Left lobe of liver (tissue), 2 donors: Measurements from ENCODE around the gene ARMC10. TPM values are rescaled to one million over a fixed set of nuclear protein-coding genes. Genes with fewer than 3 reads are reported as not detected.
"Not testable (repeated sequence)": the region's sequence is repeated elsewhere in the genome, so short reads cannot be mapped to it uniquely, and the experiment has no call there.

Source experiments
- ATAC-seq: fragments of 200-7000 bp; cut with Tn5 transposase; one replicate; pipeline ENCODE4 v1.9.1; 2020; ENCODE audit warnings: mild to moderate bottlenecking, moderate library complexity
- DNase-seq: peaks from one replicate; pipeline ENCODE4 v3.0.0-alpha.2; 2020; ENCODE audit warnings: low spot score
- total RNA-seq: library from RNA; stranded (reverse); gene quantifications from one replicate; pipeline ENCODE4 v1.2.1, GENCODE V29; 2021
- donor health status: DM: no; HTN: no; CAD: no; lungs with moderate emphysema.
- donor health status: DM: no; HTN: yes; CAD: no.

ARMC10 gene
- total RNA-seq: 15.8 TPM

DNA sequence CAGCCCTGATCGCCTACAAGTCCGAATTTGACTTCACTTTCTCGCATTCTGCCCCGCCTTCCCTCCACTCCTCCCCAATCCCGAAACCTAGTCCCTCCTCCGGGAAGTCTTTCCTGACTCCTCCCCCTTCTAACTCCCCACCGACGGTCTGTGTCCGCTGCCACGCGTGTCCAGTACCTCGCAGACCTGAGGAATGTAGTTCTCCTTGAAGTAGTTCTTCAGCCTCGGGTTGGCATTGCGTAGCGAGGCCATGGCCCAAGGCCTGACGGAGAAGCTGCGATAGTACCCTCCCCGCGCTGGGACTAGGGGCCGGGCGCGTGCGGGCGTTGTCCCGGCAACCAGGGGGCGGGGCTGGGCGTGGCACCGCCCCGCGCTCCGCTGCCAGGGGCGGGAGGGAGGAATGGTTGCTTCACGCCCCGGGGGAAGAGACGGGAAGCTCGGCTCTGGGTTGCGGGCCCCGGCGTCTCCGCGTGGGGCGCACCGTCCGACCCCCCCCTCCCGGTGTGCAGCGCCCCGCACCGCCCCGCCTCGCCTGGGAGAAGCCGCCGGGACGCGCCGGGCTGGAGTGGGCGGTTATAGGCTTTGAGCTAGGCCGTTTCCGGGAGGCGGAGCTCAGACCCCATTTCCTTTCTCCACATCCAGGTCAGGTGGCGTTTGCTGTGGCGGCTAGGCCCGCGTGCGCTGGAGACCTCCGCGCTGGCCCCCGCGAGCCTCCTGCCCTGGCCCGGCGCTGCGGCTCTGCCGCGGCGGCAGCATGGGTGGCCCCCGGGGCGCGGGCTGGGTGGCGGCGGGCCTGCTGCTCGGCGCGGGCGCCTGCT lies at the start of gene ARMC10, which contains the start of gene FBXL13:
ARMC10 (plus strand) TSS at position 622 of the 818 bp plus-strand sequence; CDS start at position 755, 133 bp downstream.
FBXL13 (minus strand) TSS at position 278 of the 818 bp plus-strand sequence.
- ATAC-seq (peak; percentile 94), DNase-seq (peak; percentile 94)

DNA sequence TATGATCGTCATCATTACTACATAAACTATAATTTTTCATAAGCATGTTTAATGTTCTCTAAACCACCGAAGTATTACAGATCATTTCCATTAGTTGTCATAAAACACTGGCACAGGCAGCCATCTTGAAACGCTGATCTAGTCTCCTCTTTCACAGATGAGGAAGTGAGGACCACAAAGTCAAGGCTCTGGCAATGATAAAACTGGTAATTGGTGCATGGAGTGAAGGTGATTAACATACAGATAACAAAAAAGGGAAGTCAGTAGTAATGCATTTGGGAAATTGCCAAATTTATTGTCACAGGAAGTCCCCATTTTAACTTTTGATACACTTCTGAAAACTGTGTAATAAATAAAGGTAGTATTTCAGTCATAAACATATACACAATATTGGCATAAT lies 49.6 kb upstream of the ARMC10 start:
- no peak for DNase-seq

DNA sequence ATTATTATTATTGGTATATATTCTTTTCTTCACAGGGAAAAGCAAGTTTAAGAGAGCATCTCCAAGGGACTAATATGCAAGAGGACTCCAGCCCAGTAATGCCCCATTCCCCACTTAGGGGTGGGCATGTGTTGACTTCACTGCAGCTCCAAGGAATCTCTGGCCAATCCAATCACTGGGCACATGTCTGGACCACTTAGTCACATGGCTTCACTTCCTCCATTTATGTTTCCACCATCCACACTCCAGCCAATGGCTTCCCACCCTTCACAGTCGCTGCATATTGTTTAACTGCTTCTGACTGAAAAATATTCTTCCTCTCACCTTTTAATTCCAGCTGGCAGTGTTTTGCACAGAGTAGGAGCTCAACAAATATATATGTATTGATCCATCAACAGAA lies 43.9 kb upstream of the ARMC10 start:
- no peak for ATAC-seq
- no peak for DNase-seq

More for the DNA sequence above, 49.6 kb upstream of the ARMC10 start:
- no peak for ATAC-seq

DNA sequence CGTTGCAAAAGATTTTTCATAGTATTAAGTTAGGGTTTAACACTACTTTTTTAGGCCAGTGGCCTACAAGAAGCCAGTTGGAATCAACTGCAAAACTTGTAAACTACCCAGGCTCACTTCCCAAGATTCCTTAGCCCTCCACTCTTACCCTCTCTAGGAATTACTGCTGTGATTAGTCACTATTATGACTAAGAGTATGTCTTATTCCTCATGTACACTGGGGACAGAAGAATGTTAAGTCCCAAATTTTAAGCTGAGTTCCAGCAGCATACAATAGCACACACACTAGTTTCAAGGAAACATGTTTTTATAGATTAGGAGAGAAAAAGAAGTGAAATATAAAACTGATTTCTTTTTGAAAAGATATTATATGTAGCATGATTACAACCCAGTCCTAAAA lies 43.2 kb upstream of the ARMC10 start:
- no peak for DNase-seq
- no peak for ATAC-seq

DNA sequence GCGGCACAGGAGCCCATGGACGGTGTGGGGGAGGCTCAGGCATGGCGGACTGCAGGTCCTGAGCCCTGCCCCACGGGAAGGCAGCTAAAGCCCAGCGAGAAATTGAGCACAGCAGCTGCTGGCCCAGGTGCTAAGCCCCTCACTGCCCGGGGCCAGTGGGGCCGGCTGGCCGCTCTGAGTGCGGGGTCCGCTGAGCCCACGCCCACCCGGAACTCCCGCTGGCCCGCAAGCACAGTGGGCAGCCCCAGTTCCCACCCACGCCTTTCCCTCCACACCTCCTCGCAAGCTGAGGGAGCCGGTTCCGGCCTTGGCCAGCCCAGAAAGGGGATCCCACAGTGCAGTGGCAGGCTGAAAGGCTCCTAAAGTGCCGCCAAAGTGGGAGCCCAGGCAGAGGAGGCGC lies 40.6 kb upstream of the ARMC10 start:
- ATAC-seq, DNase-seq: not testable (repeated sequence)

DNA sequence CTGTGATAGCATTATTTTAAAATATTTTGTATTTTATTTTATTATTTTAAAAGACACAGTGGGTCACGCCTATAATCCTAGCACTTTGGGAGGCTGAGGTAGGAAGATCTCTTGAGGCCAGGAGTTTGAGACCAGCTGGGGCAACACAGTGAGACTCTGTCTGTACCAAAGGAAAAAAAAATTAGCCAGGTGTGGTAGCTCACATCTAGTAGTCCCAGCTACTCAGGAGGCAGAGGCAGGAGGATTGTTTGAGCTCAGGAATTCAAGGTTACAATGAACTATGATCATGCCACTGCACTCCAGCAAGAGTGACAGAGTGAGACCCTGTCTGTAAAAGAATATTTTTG lies 37.5 kb upstream of the ARMC10 start:
- DNase-seq (no peak), ATAC-seq (no peak)

DNA sequence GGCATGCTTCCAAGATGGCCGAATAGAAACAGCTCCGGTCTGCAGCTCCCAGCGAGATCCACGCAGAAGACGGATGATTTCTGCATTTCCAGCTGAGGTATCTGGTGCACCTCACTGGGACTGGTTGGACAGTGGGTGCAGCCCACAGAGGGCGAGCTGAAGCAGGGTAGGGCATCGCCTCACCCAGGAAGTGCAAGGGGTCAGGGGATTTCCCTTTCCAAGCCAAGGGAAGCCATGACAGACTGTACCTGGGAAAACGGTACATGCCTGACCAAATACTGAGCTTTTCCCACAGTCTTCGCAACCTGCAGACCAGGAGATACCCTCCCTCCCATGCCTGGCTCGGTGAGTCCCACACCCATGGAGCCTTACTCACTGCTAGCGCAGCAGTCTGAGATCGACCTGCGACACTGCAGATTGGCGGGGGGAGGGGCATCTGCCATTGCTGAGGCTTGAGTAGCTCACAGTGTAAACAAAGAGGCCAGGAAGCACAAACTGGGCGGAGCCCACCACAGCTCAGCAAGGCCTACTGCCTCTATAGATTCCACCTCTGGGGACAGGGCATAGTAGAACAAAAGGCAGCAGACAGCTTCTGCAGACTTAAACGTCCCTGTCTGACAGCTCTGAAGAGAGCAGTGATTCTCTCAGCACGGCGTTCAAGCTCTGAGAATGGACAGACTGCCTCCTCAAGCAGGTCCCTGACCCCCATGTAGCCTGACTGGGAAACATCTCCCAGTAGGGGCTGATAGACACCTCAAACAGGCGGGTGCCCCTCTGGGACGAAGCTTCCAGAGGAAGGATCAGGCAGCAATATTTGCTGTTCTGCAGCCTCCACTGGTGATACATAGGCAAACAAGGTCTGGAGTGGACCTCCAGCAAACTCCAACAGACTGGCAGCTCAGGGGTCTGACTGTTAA lies 36.9 kb upstream of the ARMC10 start:
- not testable (repeated sequence) for DNase-seq, ATAC-seq

DNA sequence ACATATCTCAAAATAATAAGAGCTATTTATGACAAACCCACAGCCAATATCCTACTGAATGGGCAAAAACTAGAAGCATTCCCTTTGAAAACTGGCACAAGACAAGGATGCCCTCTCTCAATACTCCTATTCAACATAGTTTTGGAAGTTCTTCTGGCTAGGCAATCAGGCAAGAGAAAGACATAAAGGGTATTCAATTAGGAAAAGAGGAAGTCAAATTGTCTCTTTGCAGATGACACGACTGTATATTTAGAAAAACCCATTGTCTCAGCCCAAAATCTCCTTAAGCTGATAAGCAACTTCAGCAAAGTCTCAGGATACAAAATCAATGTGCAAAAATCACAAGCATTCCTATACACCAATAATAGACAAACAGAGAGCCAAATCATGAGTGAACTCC lies 33.1 kb upstream of the ARMC10 start:
- ATAC-seq, DNase-seq: not testable (repeated sequence)

DNA sequence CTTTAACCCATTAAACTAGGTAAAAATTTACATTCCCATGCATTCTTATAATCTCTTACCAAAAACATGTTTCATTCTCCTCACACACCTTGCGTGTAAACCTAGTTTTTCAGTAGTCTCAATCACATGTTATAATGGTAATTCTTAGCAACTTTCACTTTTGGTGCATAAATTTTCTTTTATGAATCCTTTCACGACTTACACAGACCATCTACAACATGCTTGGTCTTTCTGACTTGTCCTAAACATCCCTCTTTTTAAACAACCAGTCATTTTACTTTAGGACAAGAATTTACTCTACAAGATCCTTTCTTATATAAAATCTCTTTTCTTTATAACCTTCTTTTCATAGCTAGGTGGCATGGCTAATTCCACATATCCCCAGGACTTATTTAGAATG lies 26.1 kb upstream of the ARMC10 start:
- DNase-seq: no peak
- ATAC-seq: no peak

DNA sequence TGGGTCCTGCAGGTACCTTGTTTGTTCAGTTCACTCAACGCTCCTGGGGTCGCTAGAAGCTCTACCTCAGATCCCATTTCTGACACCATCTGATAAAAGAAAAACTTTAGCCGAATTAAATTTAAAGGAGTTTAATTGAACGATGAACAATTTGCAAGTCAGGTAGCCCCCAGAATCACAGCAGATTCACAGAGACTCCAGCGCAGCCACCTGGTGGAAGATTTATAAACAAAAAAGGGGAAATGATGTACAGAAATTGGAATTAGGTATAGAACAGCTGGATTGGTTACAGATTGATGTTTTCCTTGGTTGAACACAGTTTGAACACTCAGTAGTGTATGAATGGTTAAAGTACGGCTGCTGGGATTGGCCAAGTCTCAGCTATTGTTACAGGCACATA lies 23.4 kb upstream of the ARMC10 start:
- DNase-seq: no peak
- no peak for ATAC-seq

DNA sequence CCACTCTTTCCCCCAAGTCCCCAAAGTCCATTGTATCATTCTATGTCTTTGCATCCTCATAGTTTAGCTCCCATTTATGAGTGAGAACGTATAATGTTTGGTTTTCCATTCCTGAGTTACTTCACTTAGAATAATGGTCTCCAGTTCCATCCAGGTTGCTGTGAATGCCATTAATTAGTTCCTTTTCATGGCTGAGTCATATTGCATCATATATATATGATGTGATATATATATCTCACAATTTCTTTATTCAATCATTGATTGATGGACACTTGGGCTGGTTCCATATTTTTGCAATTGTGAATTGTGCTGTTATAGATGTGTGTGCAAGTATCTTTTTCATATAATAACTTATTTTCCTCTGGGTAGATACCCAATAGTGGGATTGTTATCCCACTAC lies 18.9 kb upstream of the ARMC10 start:
- not testable (repeated sequence) for ATAC-seq, DNase-seq

DNA sequence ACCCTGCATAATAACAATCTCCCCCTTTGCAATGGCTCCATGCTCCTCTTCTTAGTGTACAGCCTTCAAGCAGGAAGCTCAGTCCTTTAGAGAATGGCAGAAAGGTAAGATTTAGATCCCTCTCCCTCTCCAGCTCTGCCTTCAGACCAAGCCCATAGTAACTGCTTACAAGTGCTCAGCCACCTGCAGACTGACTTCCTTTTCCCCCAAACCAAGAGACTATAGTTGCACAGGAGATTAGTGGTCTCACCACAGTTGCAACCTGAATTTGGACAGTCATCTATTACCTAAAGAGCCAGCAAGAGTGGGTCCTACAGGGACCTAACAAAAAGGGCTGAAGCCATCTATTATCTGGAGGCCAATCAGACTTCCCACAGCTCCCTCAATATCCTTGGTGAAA lies 16.8 kb upstream of the ARMC10 start:
- ATAC-seq: no peak
- DNase-seq: no peak

DNA sequence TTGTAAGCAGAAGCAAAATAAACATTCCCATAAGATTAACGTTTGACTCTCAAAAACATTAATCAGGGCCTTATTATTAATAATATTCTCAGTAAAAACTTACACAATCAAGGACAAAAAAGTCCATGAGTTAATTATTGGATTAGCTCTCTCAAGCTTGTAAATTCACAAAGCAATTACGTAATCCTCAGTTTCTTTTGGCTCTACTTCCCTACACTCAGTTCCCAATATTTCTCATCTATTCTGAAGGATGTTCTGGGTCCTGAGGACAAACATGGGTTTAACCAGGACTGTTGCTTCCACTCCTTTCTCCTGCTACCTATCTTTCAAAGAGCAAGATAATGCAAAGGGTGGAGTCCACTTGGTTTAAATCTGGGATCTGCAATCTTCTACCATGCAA lies 15.5 kb upstream of the ARMC10 start:
- DNase-seq (no peak), ATAC-seq (peak; percentile 57)

DNA sequence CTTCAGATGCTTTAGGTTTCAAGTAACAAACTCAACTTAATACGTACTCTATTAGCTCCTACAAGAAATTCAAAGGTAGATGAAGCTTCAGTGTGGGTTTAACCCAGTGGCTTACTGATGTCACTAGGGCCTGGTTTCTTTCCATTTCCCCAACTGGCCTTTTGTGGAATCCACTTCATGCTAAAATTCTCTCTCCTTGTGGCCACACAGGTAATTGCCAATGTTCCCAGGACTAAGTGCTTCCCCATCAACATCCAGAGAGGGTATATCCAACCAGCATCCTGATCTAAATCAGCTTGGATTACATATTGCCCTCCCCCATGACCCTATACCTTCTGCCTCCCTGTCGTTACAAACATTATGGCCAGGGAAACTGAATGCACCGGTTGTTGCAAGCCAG lies 11.0 kb upstream of the ARMC10 start:
- no peak for DNase-seq
- no peak for ATAC-seq

DNA sequence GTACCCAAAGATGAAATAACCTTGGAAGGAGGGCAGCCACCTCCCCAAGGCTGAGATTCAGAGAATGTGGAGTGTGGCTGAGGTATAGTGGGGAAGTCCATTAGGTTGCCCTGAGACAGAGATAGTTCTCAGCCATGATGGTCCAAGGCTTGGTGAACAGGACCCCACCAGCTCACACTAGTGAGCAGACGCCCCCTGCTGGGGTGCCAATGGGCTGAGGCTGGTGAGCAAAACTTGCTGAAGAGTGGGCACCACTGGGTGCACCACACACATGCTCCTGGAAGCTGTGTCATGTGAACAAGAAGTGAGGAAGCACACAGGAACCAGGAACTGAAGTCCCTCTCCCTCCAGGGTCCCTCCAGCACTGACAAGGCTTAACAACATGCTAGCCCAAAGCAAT lies 9.3 kb upstream of the ARMC10 start:
- DNase-seq: no peak
- ATAC-seq: peak; percentile 53

DNA sequence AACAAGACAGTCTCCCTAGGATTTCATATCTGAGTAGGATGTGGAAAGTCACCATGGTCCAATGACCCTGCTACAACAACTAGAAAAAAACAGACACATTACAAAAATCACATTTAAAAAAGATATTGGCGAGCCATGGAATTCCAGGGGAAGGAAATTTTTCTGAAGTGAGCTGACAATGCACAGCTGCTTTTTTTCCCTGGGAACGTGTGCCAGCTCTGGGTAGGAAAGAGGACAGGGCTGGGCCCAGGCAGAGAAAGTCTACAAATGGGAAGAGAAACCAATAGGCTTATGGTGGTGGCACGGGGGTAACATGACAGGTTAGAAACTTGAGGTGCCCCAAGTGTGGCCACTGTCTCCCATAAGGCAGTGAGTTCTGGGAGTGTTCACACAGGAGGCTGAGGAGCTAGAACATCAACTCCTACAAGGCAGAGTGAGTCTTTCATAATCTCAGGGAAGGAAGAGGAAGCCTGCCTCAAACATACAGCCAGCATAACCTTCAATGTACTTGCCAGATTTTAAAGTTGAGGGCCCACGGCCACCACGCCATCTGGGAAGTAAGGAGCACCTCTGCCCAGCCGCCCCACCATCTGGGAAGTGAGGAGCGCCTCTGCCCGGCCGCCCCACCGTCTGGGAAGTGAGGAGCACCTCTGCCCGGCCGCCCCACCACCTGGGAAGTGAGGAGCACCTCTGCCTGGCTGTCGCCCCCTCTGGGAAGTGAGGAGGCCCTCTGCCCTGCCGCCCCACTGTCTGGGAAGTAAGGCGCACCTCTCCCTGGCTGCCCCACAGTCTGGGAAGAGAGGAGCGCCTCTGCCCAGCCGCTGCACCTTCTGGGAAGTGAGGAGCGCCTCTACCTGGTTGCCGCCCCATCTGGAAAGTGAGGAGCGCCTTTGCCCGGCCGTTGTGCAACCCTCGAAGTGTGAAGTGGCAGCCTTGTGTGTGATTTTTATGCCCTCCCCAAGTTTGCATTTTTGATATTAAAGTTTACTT lies 6.2 kb upstream of the ARMC10 start:
- ATAC-seq: no peak
- DNase-seq: no peak

DNA sequence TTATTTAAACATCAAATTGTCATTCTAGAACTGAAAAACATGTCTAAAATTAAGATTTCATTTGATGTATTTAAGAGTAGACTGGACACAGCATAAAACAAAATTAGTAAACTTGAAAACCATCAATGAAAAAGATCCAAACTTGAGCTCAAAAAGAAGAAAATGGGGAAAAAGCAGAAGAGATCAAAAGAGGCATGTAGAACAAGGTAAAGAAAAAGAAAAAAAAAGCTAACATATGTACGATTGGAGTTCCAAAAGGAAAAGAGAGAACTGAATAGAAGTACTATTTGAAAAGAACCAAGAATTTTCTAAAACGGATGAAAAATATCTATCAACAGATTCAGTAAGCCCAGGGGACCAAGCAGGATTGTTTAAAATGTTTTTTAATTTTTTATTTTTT lies 3.9 kb upstream of the ARMC10 start:
- DNase-seq (no peak), ATAC-seq (no peak)

DNA sequence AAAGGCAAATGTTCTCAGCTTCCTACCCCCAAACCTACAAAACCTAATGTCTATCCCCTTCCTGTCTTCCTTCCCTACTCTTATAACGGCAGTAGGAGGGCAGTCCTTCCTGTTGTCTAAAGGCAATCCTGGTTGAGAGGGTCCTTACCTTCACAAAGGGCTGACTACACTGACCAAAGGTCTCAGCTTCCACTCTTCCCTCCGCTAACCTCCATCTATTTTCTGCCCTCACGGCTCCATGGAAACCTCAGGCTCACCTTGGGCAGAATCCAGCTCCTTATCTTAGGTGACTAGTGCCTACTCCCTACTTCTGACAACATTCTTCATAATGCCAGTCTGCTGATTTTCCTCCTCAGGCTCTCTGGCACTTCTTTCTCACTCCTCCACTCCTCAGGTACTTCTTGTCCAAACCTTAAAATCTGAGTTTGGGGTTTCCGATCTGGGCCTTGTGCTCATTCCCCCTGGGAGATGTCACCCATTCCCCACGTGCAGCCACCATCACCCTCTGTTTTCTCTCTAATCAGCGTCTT lies 886 bp upstream of the ARMC10 start:
- ATAC-seq: no peak
- no peak for DNase-seq

DNA sequence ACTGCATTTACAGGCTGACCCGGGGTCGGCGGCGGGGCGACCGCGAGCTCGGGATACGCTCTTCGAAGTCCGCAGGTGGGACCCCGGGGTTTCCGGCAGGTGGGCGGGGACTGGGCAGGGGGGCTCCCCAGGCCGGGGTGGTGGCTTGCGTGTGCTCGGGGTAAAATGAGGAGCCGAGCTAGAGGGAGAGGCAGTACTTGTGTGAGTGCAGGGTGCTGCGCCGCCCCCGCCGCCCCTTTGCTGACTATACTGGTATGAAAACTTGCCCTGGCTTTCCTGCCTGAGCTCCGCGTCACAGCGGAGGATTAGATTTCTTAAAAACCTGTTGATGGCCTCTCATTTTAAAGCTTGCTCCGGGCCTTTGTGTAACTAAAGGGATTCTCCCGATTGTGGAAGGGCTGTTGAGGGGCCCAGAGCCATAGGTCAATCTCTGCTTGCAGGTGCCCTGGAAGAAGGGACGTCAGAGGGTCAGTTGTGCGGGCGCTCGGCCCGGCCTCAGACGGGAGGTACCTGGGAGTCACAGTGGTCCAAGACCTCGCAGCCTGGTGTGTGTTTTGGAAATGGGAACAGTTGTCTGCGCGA lies 488 bp downstream of the ARMC10 start:
- DNase-seq: peak; percentile 52
- ATAC-seq: peak; percentile 10

DNA sequence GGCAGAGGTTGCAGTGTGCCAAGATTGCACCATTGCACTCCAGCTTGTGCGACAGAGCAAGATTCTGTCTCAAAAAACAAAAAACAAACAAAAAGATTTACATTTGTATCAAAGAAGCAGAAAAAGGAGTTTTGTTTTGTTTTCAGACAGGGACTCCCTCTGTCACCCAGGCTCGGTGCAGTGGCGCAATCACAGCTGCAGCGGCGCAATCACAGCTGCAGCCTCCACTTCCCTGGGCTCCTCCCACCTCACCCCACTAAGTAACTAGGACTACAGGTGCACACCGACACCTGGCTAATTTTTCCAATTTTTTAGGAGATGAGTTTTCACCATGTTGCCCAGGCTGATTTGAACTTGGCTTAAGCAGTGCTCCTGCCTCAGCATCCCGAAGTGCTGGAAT lies 1.8 kb downstream of the ARMC10 start:
- ATAC-seq: no peak
- DNase-seq: no peak
